WTC11 (cell line): ENCODE results near the gene MCEE. TPM values are rescaled to one million over a fixed set of nuclear protein-coding genes. Genes with fewer than 3 reads are reported as not detected.

Experiments
- ATAC-seq: fragments of 200-7000 bp; cut with Tn5 transposase; 2 replicates; pipeline ENCODE4 v1.10.0; 2021; ENCODE audit warnings: mild to moderate bottlenecking, moderate library complexity
- CTCF ChIA-PET: fragments of 300-600 bp; sonication (Branson Sonifier 250); formaldehyde crosslinking; loops from one replicate; lab custom pipeline; 2021; ENCODE audit warnings: antibody characterized with exemption; lab: Charles Lee
- POLR2A ChIA-PET: fragments of 350-600 bp; sonication (Branson Sonifier 250); formaldehyde crosslinking; loops from one replicate; lab custom pipeline; 2021; ENCODE audit warnings: antibody characterized with exemption; lab: Charles Lee
- DNase-seq: peaks from one replicate; pipeline ENCODE4 v3.0.0; 2021; ENCODE audit warnings: low spot score
- H3K27ac Mint-ChIP-seq: 2 replicates; pipeline ENCODE4 v1.8.0; 2021; ENCODE audit warnings: mixed read lengths
- H3K27me3 Mint-ChIP-seq: 2 replicates; pipeline ENCODE4 v1.8.0; 2021; ENCODE audit warnings: low read depth, mild to moderate bottlenecking, moderate library complexity, mixed read lengths
- H3K36me3 Mint-ChIP-seq: 2 replicates; pipeline ENCODE4 v1.8.0; 2021; ENCODE audit warnings: mixed read lengths
- H3K4me1 Mint-ChIP-seq: 2 replicates; pipeline ENCODE4 v1.8.0; 2022; ENCODE audit warnings: mixed read lengths
- H3K4me3 Mint-ChIP-seq: 2 replicates; pipeline ENCODE4 v1.8.0; 2021; ENCODE audit warnings: mild to moderate bottlenecking, moderate library complexity, mixed read lengths
- H3K9me3 Mint-ChIP-seq: 2 replicates; pipeline ENCODE4 v1.8.0; 2021; ENCODE audit warnings: mixed read lengths
- AFF4 ChIP-seq: sonication (generic); formaldehyde crosslinking; IDR thresholded peaks from 2 replicates; pipeline ENCODE4 v1.8.1; 2023; ENCODE audit warnings: mild to moderate bottlenecking, missing genetic modification reagents, borderline replicate concordance
- ATF2 ChIP-seq: sonication (generic); formaldehyde crosslinking; IDR thresholded peaks from 2 replicates; pipeline ENCODE4 v1.8.1; 2022; ENCODE audit warnings: low read depth, missing genetic modification reagents, borderline replicate concordance
- CDX4 ChIP-seq: fragments of 250-450 bp; sonication (Bioruptor Pico); IDR thresholded peaks from 2 replicates; pipeline ENCODE4 v1.9.0; 2021; ENCODE audit warnings: moderate library complexity, mild to moderate bottlenecking, inconsistent platforms, borderline replicate concordance
- E2F4 ChIP-seq: sonication (generic); formaldehyde crosslinking; IDR thresholded peaks from 2 replicates; pipeline ENCODE4 v1.8.1; 2022; ENCODE audit warnings: low read depth, mild to moderate bottlenecking, moderate library complexity, missing genetic modification reagents, borderline replicate concordance
- FOXK1 ChIP-seq: sonication (generic); formaldehyde crosslinking; IDR thresholded peaks from 2 replicates; pipeline ENCODE4 v1.8.0; 2022; ENCODE audit warnings: mild to moderate bottlenecking, moderate library complexity, missing genetic modification reagents
- GABPB1 ChIP-seq: sonication (generic); formaldehyde crosslinking; IDR thresholded peaks from 2 replicates; pipeline ENCODE4 v1.8.1; 2023; ENCODE audit warnings: mild to moderate bottlenecking, missing genetic modification reagents
- GTF2I ChIP-seq: fragments of 250-450 bp; sonication (Bioruptor Pico); conservative IDR thresholded peaks from 2 replicates; pipeline ENCODE4 v1.4.0; 2021; ENCODE audit warnings: mild to moderate bottlenecking
- IRF1 ChIP-seq: sonication (generic); formaldehyde crosslinking; IDR thresholded peaks from 2 replicates; pipeline ENCODE4 v1.8.0; 2023; ENCODE audit warnings: missing genetic modification reagents
- JAZF1 ChIP-seq: fragments of 250-450 bp; sonication (Bioruptor Pico); IDR thresholded peaks from 2 replicates; pipeline ENCODE4 v1.9.0; 2021; ENCODE audit warnings: moderate library complexity, mild to moderate bottlenecking, inconsistent platforms
- JUN ChIP-seq: sonication (generic); formaldehyde crosslinking; IDR thresholded peaks from 2 replicates; pipeline ENCODE4 v1.8.0; 2023; ENCODE audit warnings: mild to moderate bottlenecking, missing genetic modification reagents
- MLX ChIP-seq: sonication (generic); formaldehyde crosslinking; IDR thresholded peaks from 2 replicates; pipeline ENCODE4 v1.8.1; 2023; ENCODE audit warnings: mild to moderate bottlenecking, missing genetic modification reagents, moderate library complexity
- NFATC4 ChIP-seq: fragments of 250-450 bp; sonication (Bioruptor Pico); IDR thresholded peaks from 2 replicates; pipeline ENCODE4 v1.9.0; 2021; ENCODE audit warnings: mild to moderate bottlenecking
- NFE2L1 ChIP-seq: sonication (generic); formaldehyde crosslinking; IDR thresholded peaks from 2 replicates; pipeline ENCODE4 v1.8.1; 2023; ENCODE audit warnings: missing genetic modification reagents
- USF2 ChIP-seq: sonication (generic); formaldehyde crosslinking; IDR thresholded peaks from 2 replicates; pipeline ENCODE4 v1.8.1; 2023; ENCODE audit warnings: mild to moderate bottlenecking, missing genetic modification reagents, moderate library complexity
- ZNF219 ChIP-seq: sonication (generic); formaldehyde crosslinking; IDR thresholded peaks from 2 replicates; pipeline ENCODE4 v1.8.0; 2023; ENCODE audit warnings: missing genetic modification reagents, mild to moderate bottlenecking, borderline replicate concordance
- ZNF317 ChIP-seq: sonication (generic); formaldehyde crosslinking; IDR thresholded peaks from 2 replicates; pipeline ENCODE4 v1.8.1; 2023; ENCODE audit warnings: low read depth, mild to moderate bottlenecking, moderate library complexity, missing genetic modification reagents, borderline replicate concordance
- ZNF396 ChIP-seq: fragments of 250-450 bp; sonication (Bioruptor Pico); IDR thresholded peaks from 2 replicates; pipeline ENCODE4 v1.8.0; 2021; ENCODE audit warnings: mild to moderate bottlenecking, moderate library complexity, borderline replicate concordance
- ZNF416 ChIP-seq: fragments of 250-450 bp; sonication (Bioruptor Pico); IDR thresholded peaks from 2 replicates; pipeline ENCODE4 v1.9.0; 2021; ENCODE audit warnings: mild to moderate bottlenecking, inconsistent platforms
- ZNF512 ChIP-seq: sonication (generic); formaldehyde crosslinking; IDR thresholded peaks from 2 replicates; pipeline ENCODE4 v1.8.1; 2022; ENCODE audit warnings: missing genetic modification reagents, borderline replicate concordance
- total RNA-seq: library from RNA; stranded (reverse); gene quantifications from 3 replicates; pipeline ENCODE4 v1.2.3, GENCODE V29; 2021

MCEE gene
- total RNA-seq, 1 experiment from 2014 or later = 18.7 TPM

GRCh38 chr2:71078624-71079023, 51.4 kb downstream of the MCEE start:
- ChIA-PET POLR2A (no interaction called here), CTCF (no interaction called here)
- peaks cover 14% of the 10 kb centered on the region for H3K4me1 Mint-ChIP-seq
- no peak for DNase-seq
- H3K27me3 Mint-ChIP-seq = no peaks in the 10 kb centered on the region
- no peak overlapping the region for H3K27ac Mint-ChIP-seq
- peaks cover 37% of the 10 kb centered on the region for H3K36me3 Mint-ChIP-seq
- no peaks in the 10 kb centered on the region for H3K9me3 Mint-ChIP-seq
- ATAC-seq = no peak
- H3K4me3 Mint-ChIP-seq = no peak overlapping the region
- no peak for TF ChIP-seq NFATC4 (CRISPR knock-in tag)

- Mint-ChIP-seq H3K4me3 (no peak overlapping the region), H3K36me3 (peaks cover 52% of the 10 kb centered on the region), H3K9me3 (no peaks in the 10 kb centered on the region), H3K27ac (no peak overlapping the region), H3K27me3 (no peaks in the 10 kb centered on the region), H3K4me1 (peaks cover 17% of the 10 kb centered on the region)
- ChIA-PET POLR2A (interaction anchor here (0.6 kb wide), 1 partner anchor 10 kb away, joined by 3 read pairs; no protein-coding TSS in a partner anchor), CTCF (no interaction called here)
- TF ChIP-seq ZNF416 (CRISPR knock-in tag) (no peak), ZNF396 (CRISPR knock-in tag) (no peak), IRF1 (CRISPR knock-in tag) (no peak), NFE2L1 (no peak), FOXK1 (CRISPR knock-in tag) (no peak), GABPB1 (CRISPR knock-in tag) (no peak), JUN (CRISPR knock-in tag) (no peak), JAZF1 (no peak), CDX4 (CRISPR knock-in tag) (no peak), AFF4 (CRISPR knock-in tag) (no peak), GTF2I (no peak), E2F4 (no peak), ZNF512 (CRISPR knock-in tag) (no peak), ATF2 (CRISPR knock-in tag) (no peak), MLX (no peak), ZNF317 (CRISPR knock-in tag) (no peak), USF2 (CRISPR knock-in tag) (no peak), ZNF219 (no peak)
- ATAC-seq = no peak
- DNase-seq = no peak
These were observed 55.1 kb downstream of the MCEE start for GRCh38 chr2:71074893-71075395.
